Uterine smooth muscle cell (primary cell): Measurements from ENCODE around the gene PSMD13. TPM values are rescaled to one million over a fixed set of nuclear protein-coding genes. Genes with fewer than 3 reads are reported as not detected.

Source experiments
- total RNA-seq: library from RNA; depleted of rRNA; stranded (reverse); fragments of >200 nt; gene quantifications from 2 replicates; pipeline ENCODE4 v1.2.3, GENCODE V29; 2014

The PSMD13 gene
- total RNA-seq = 118 and 202 TPM in 2 replicates

GRCh38 chr11:236774-237767 lies at the start of gene PSMD13:
TSS of gene PSMD13 (plus strand) at chr11:236976. CDS start at chr11:237050, 74 bp downstream.

GRCh38 chr11:192674-193128 lies 44.1 kb upstream of the PSMD13 start, which contains the start of gene SCGB1C1:
TSS of gene SCGB1C1 (plus strand) at chr11:193078. CDS start at chr11:193100, 22 bp downstream.

GRCh38 chr11:207208-207862 lies 29.4 kb upstream of the PSMD13 start, which contains the start of the genes BET1L and RIC8A:
TSS of gene BET1L (minus strand) at chr11:207399. CDS start at chr11:207321, 78 bp downstream.
TSS of gene RIC8A (plus strand) at chr11:207708. CDS start at chr11:208855, 1,147 bp downstream.

GRCh38 chr11:235997-236773 lies 591 bp upstream of the PSMD13 start, which contains the start of gene SIRT3:
TSS of gene SIRT3 (minus strand) at chr11:236342. CDS start at chr11:236328, 14 bp downstream.

GRCh38 chr11:278001-278951 lies 41.5 kb downstream of the PSMD13 start, which contains the start of gene NLRP6:
TSS of gene NLRP6 (plus strand) at chr11:278407. CDS start at chr11:278570, 163 bp downstream.

GRCh38 chr11:288478-289397 lies 52.0 kb downstream of the PSMD13 start, which contains the start of gene PGGHG:
TSS of gene PGGHG (plus strand) at chr11:289126. CDS start at chr11:289817, 691 bp downstream.

GRCh38 chr11:299081-299891 lies 62.5 kb downstream of the PSMD13 start, which contains the start of gene IFITM5:
TSS of gene IFITM5 (minus strand) at chr11:299526. CDS start at chr11:299490, 36 bp downstream.

Other genes with a start within 250 kb of the PSMD13 start
- gene SCGB1C1, start 43.9 kb upstream of the PSMD13 start, total RNA-seq = not detected in 2 replicates
- gene BET1L, start 29.6 kb upstream of the PSMD13 start, total RNA-seq = 17.9 and 21.6 TPM in 2 replicates
- gene RIC8A, start 29.3 kb upstream of the PSMD13 start, total RNA-seq = 126 and 131 TPM in 2 replicates
- gene SIRT3, start 634 bp upstream of the PSMD13 start, total RNA-seq = 6.2 and 8.2 TPM in 2 replicates
- gene NLRP6, start 41.4 kb downstream of the PSMD13 start, total RNA-seq = not detected in 2 replicates
- 7.3 and 10.7 TPM in 2 replicates for gene PGGHG, start 52.1 kb downstream of the PSMD13 start, total RNA-seq
- not detected in 2 replicates for gene IFITM5, start 62.5 kb downstream of the PSMD13 start, total RNA-seq
- gene IFITM2, start 70.8 kb downstream of the PSMD13 start, total RNA-seq = 11.0 and 15.6 TPM in 2 replicates
- gene IFITM1, start 77.1 kb downstream of the PSMD13 start, total RNA-seq = 12.1 and 23.9 TPM in 2 replicates
- 17.3 and 29.5 TPM in 2 replicates for gene IFITM3, start 83.9 kb downstream of the PSMD13 start, total RNA-seq
- gene B4GALNT4, start 132.5 kb downstream of the PSMD13 start, total RNA-seq = 1.00 and 1.8 TPM in 2 replicates
- 0.66 and 0.87 TPM in 2 replicates for gene PKP3, start 157.2 kb downstream of the PSMD13 start, total RNA-seq
- 6.0 and 8.2 TPM in 2 replicates for gene SIGIRR, start 178.0 kb downstream of the PSMD13 start, total RNA-seq
- gene ANO9, start 205.0 kb downstream of the PSMD13 start, total RNA-seq = not detected in 2 replicates
- 46.3 and 58.1 TPM in 2 replicates for gene PTDSS2, start 213.3 kb downstream of the PSMD13 start, total RNA-seq